SK-N-DZ (cell line): Measurements from ENCODE around the gene TTC36. TPM values are rescaled to one million over a fixed set of nuclear protein-coding genes. Genes with fewer than 3 reads are reported as not detected.
A peak's percentile ranks its signal among the peaks of the same experiment; 100 is the strongest.
"Not testable (repeated sequence)": the region's sequence is repeated elsewhere in the genome, so short reads cannot be mapped to it uniquely, and the experiment has no call there.

ENCODE experiments used
- DNase-seq: peaks from one replicate; pipeline ENCODE4 v3.0.0-alpha.2; 2015; ENCODE audit warnings: low spot score
- polyA plus RNA-seq, 2 experiments: library from polyadenylated mRNA; depleted of rRNA; stranded (reverse); fragments of >200 nt; gene quantifications; 2 replicates each; pipeline ENCODE4 v1.2.3, GENCODE V29; 2014

The TTC36 gene
- 3.4 TPM in 1 of 2 replicates, not detected in the other for polyA plus RNA-seq (2014; cell fraction: cytosol; rRNA removed)
- 4.9 and 5.5 TPM in 2 replicates for polyA plus RNA-seq (2014; cell fraction: nucleus; rRNA removed)

- DNase-seq = no peak
Observed at GRCh38 chr11:118527109-118527508, at the start of gene TTC36. Gene TTC36 (plus strand): TSS chr11:118527474. CDS start chr11:118527495, 21 bp downstream.

- DNase-seq = not testable (repeated sequence)
Observed at GRCh38 chr11:118481238-118481637, 46.0 kb upstream of the TTC36 start.

GRCh38 chr11:118484405-118484804 is 42.9 kb upstream of the TTC36 start:
- no peak for DNase-seq

- no peak for DNase-seq
Observed at GRCh38 chr11:118485273-118485672, 42.0 kb upstream of the TTC36 start.

GRCh38 chr11:118488480-118489109 is 38.7 kb upstream of the TTC36 start:
- DNase-seq = peak; percentile 50

GRCh38 chr11:118491041-118491440 is 36.2 kb upstream of the TTC36 start:
- DNase-seq = no peak

- no peak for DNase-seq
Observed at GRCh38 chr11:118497831-118498230, 29.4 kb upstream of the TTC36 start.

- DNase-seq = no peak
Observed at GRCh38 chr11:118503216-118503615, 24.1 kb upstream of the TTC36 start.

- DNase-seq = no peak
Observed at GRCh38 chr11:118511601-118512000, 15.7 kb upstream of the TTC36 start.

- DNase-seq = no peak
Observed at GRCh38 chr11:118514103-118514502, 13.2 kb upstream of the TTC36 start.

GRCh38 chr11:118519549-118519948 is 7.7 kb upstream of the TTC36 start:
- DNase-seq = no peak

- no peak for DNase-seq
Observed at GRCh38 chr11:118521892-118522311, 5.4 kb upstream of the TTC36 start.

- DNase-seq = no peak
Observed at GRCh38 chr11:118522571-118523072, 4.7 kb upstream of the TTC36 start.

- no peak for DNase-seq
Observed at GRCh38 chr11:118524356-118524755, 2.9 kb upstream of the TTC36 start.

GRCh38 chr11:118524757-118525470 is 2.4 kb upstream of the TTC36 start:
- no peak for DNase-seq

- DNase-seq = no peak
Observed at GRCh38 chr11:118526688-118527087, 586 bp upstream of the TTC36 start.

GRCh38 chr11:118528511-118528910 is 1.2 kb downstream of the TTC36 start:
- DNase-seq = no peak

- DNase-seq = no peak
Observed at GRCh38 chr11:118529584-118530175, 2.4 kb downstream of the TTC36 start.

GRCh38 chr11:118530180-118530682 is 3.0 kb downstream of the TTC36 start:
- DNase-seq = no peak

GRCh38 chr11:118530683-118531596 is 3.7 kb downstream of the TTC36 start, which contains the start of gene TMEM25:
Gene TMEM25 (plus strand): TSS chr11:118531192. CDS start chr11:118531802, 610 bp downstream.
- DNase-seq = peak; percentile 44

- DNase-seq = no peak
Observed at GRCh38 chr11:118531597-118532084, 4.4 kb downstream of the TTC36 start.
